ENCODE data around the gene CXCL16. TPM values are rescaled to one million over a fixed set of nuclear protein-coding genes. Genes with fewer than 3 reads are reported as not detected.
A peak's percentile ranks its signal among the peaks of the same experiment; 100 is the strongest.

Gene CXCL16
- total RNA-seq, 1 experiment from 2014 or later: 44.8 TPM

DNA sequence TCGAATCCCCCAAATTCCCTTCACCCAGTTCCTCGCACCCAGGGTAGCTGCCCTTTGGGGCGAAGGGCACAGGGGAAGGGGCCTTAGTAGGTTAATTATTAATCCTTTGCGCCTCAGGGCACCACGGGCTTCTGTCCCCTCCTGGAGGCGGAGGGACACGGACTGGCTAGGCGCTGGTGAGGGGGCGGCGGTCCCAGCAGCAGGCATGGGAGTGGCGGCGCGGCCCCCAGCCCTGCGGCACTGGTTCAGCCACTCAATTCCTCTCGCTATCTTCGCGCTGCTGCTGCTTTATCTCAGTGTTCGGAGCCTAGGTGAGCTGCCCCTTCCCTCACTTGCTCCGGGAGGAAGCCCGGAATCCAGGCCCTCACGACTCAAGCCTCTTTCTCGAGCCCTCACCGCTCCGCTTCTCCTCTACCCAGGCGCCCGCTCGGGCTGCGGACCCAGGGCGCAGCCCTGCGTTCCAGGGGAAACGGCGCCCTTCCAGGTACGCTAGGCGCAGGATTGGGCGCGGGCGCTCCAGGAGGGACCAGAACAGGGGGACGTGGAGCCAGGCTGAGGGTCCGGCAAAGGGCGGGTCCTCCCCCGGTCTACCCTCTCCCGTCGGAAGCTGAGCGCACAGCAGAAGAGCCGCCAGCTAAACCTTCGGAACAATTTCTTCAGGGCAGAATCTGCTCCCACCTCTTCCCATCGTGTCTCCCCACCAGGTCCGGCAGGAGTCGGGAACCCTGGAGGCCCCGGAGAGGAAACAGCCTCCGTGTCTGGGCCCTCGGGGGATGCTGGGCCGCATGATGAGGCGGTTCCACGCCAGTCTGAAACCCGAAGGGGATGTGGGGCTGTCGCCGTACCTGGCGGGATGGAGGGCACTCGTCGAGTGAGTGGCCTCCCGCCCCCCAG lies 49.3 kb upstream of the CXCL16 start, which contains the start of gene GLTPD2:
GLTPD2 (plus strand) TSS at position 158 of the 894 bp plus-strand sequence; CDS start at position 206, 48 bp downstream.
- H3K4me3 ChIP-seq (replicated peaks in 1 of 2; ENCODE audit: low read depth in 1 of 2, low read length in 2 of 2): peak within 1 kb of the TSS; percentile 61 to 66
- BruUV-seq (replicated peaks): no TSS peak
- H3K9me3 ChIP-seq (ENCODE audit: control insufficient read depth in 1 of 2, insufficient read depth in 1 of 2, low read depth in 1 of 2, low read length in 2 of 2): no peaks in the 10 kb centered on the region
- ChIA-PET RAD21 (ENCODE audit: low non-redundant PET in 1 of 2, low total read pairs in 2 of 2, uncharacterized antibody in 2 of 2, unreplicated experiment in 2 of 2) (interaction anchor here (1.4 to 1.5 kb wide), 2 partner anchors 58 to 79 kb away, joined by 4 to 6 read pairs; partner anchors contain the start of genes ARRB2 (in 1 of the 2) and MED11 (in 1 of the 2)), POLR2A (interaction anchor here (1.3 kb wide), 1 partner anchor 18 kb away, joined by 5 read pairs; the partner anchor contains the start of gene PLD2), CTCF (interaction anchor here (1.2 to 3.6 kb wide), 12 partner anchors 10 to 222 kb away, joined by 3 to 19 read pairs (median 6); partner anchors contain the start of genes ARRB2, CHRNE, MED11 and PLD2)
- H3K27me3 ChIP-seq (ENCODE audit: insufficient read depth, low read length): no peaks in the 10 kb centered on the region
- H3K4me2 ChIP-seq (ENCODE audit: low read length): peak within 1 kb of the TSS; percentile 92
- peaks cover 8% of the 10 kb centered on the region; the same call in 1 of the 2 replicates for H3K79me2 ChIP-seq (ENCODE audit: insufficient read depth, low read length)
- DNase-seq (ENCODE audit: low read depth, low spot score) (no peak), ATAC-seq (no peak)
- H3K27ac ChIP-seq (ENCODE audit: low read depth, low read length): peak within 1 kb of the TSS; percentile 98
- intact Hi-C loops (cut with micrococcal nuclease): no loop called here
- H4K20me1 ChIP-seq (ENCODE audit: insufficient read depth): no peaks in the 10 kb centered on the region
- H3K4me1 ChIP-seq (ENCODE audit: control insufficient read depth in 1 of 2, insufficient read depth in 2 of 2, low read length in 2 of 2): peaks cover 25 to 36% of the 10 kb centered on the region in 2 experiments
- H3K9ac ChIP-seq (ENCODE audit: low read length): peak within 1 kb of the TSS; percentile 79
- H2AFZ ChIP-seq (ENCODE audit: low read depth, low read length, poor library complexity, severe bottlenecking): no peak within 1 kb of the TSS
- H3K36me3 ChIP-seq (ENCODE audit: control insufficient read depth in 1 of 2, insufficient read depth in 2 of 2, low read length in 2 of 2): no peaks in the 10 kb centered on the region
- TF ChIP-seq, protein P1, sequence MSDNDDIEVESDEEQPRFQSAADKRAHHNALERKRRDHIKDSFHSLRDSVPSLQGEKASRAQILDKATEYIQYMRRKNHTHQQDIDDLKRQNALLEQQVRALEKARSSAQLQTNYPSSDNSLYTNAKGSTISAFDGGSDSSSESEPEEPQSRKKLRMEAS (IDR thresholded peaks at IDR 0.05): no peak
- no peak for TF ChIP-seq POLR2A (IDR thresholded peaks at IDR 0.05; ENCODE audit: borderline replicate concordance, extremely low read depth, insufficient read depth, insufficient read length)
- TF ChIP-seq TCF7L2 (IDR thresholded peaks at IDR 0.05; ENCODE audit: borderline replicate concordance, extremely low read depth, insufficient read depth, insufficient read length): no peak
- no peaks in the 10 kb centered on the region for H3K9me2 ChIP-seq (ENCODE audit: insufficient read depth)

GRCh38 chr17:4788159-4788806 lies 48.6 kb upstream of the CXCL16 start:
- peaks cover 25 to 36% of the 10 kb centered on the region in 2 experiments for H3K4me1 ChIP-seq (ENCODE audit: control insufficient read depth in 1 of 2, insufficient read depth in 2 of 2, low read length in 2 of 2)
- ChIA-PET RAD21 (ENCODE audit: low non-redundant PET in 1 of 2, low total read pairs in 2 of 2, uncharacterized antibody in 2 of 2, unreplicated experiment in 2 of 2) (no interaction called here), CTCF (interaction anchor here (1.0 to 3.6 kb wide), 3 partner anchors 10 to 93 kb away, joined by 3 to 19 read pairs (median 3); no protein-coding TSS in a partner anchor), POLR2A (no interaction called here)
- intact Hi-C loops (cut with micrococcal nuclease): no loop called here
- H3K27me3 ChIP-seq (ENCODE audit: insufficient read depth, low read length): no peaks in the 10 kb centered on the region
- ATAC-seq: no peak
- H3K9ac ChIP-seq (ENCODE audit: low read length): peak overlapping the region; percentile 79; the same call in 1 of the 2 replicates
- peak overlapping the region; percentile 92 for H3K4me2 ChIP-seq (ENCODE audit: low read length)
- peak overlapping the region in 1 of 2 experiments; percentile 66; a peak in 1 of 4 replicates for H3K4me3 ChIP-seq (replicated peaks in 1 of 2; ENCODE audit: low read depth in 1 of 2, low read length in 2 of 2)
- 0 out of 2 replicates have a peak overlapping the region, but pooled peaks have one; percentile 98 for H3K27ac ChIP-seq (ENCODE audit: low read depth, low read length)
- H3K9me2 ChIP-seq (ENCODE audit: insufficient read depth): no peaks in the 10 kb centered on the region
- H3K36me3 ChIP-seq (ENCODE audit: control insufficient read depth in 1 of 2, insufficient read depth in 2 of 2, low read length in 2 of 2): no peaks in the 10 kb centered on the region
- H3K79me2 ChIP-seq (ENCODE audit: insufficient read depth, low read length): peaks cover 8% of the 10 kb centered on the region; the same call in 1 of the 2 replicates
- no peak for DNase-seq (ENCODE audit: low read depth, low spot score)
- no peaks in the 10 kb centered on the region for H3K9me3 ChIP-seq (ENCODE audit: control insufficient read depth in 1 of 2, insufficient read depth in 1 of 2, low read depth in 1 of 2, low read length in 2 of 2)
- H4K20me1 ChIP-seq (ENCODE audit: insufficient read depth): no peaks in the 10 kb centered on the region
- no peak overlapping the region for H2AFZ ChIP-seq (ENCODE audit: low read depth, low read length, poor library complexity, severe bottlenecking)
- no TSS peak for BruUV-seq (replicated peaks)
- TF ChIP-seq EZH2phosphoT487 (IDR thresholded peaks at IDR 0.05; ENCODE audit: borderline replicate concordance) (no peak), SRF (IDR thresholded peaks at IDR 0.05; ENCODE audit: low read depth) (no peak), TCF7L2 (IDR thresholded peaks at IDR 0.05; ENCODE audit: borderline replicate concordance, extremely low read depth, insufficient read depth, insufficient read length) (no peak), POLR2AphosphoS5 (IDR thresholded peaks at IDR 0.05; ENCODE audit: low read depth, low read length) (no peak), POLR2A (IDR thresholded peaks at IDR 0.05; ENCODE audit: borderline replicate concordance, extremely low read depth, insufficient read depth, insufficient read length) (no peak), CBX3 (IDR thresholded peaks at IDR 0.05; ENCODE audit: low read depth) (no peak), JUND (IDR thresholded peaks at IDR 0.05) (no peak), ZNF274 (IDR thresholded peaks at IDR 0.05; ENCODE audit: low read depth, low read length) (no peak)
- TF ChIP-seq, protein P2, sequence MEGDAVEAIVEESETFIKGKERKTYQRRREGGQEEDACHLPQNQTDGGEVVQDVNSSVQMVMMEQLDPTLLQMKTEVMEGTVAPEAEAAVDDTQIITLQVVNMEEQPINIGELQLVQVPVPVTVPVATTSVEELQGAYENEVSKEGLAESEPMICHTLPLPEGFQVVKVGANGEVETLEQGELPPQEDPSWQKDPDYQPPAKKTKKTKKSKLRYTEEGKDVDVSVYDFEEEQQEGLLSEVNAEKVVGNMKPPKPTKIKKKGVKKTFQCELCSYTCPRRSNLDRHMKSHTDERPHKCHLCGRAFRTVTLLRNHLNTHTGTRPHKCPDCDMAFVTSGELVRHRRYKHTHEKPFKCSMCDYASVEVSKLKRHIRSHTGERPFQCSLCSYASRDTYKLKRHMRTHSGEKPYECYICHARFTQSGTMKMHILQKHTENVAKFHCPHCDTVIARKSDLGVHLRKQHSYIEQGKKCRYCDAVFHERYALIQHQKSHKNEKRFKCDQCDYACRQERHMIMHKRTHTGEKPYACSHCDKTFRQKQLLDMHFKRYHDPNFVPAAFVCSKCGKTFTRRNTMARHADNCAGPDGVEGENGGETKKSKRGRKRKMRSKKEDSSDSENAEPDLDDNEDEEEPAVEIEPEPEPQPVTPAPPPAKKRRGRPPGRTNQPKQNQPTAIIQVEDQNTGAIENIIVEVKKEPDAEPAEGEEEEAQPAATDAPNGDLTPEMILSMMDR (IDR thresholded peaks at IDR 0.05 in 2 of 3, conservative IDR thresholded peaks at IDR 0.05 in 1 of 3; ENCODE audit: borderline replicate concordance in 1 of 3, insufficient read depth in 1 of 3, low read depth in 2 of 3, low read length in 2 of 3): no peak
